Stomach (tissue), 19 donors: ENCODE data around the gene RAB7B. TPM values are rescaled to one million over a fixed set of nuclear protein-coding genes. Genes with fewer than 3 reads are reported as not detected.
"Not testable (repeated sequence)": the region's sequence is repeated elsewhere in the genome, so short reads cannot be mapped to it uniquely, and the experiment has no call there.

Experiments
- DNase-seq, 2 donors: peaks; one replicate each; pipeline versions ENCODE4 v3.0.0 to v3.0.0-alpha.2; 2013 to 2019
- H3K27ac ChIP-seq, 5 donors: fragments of 200-600 bp in 4 of 5; sonication (generic) in 4 of 5; one replicate each; pipeline ENCODE4 v1.5.1; 2013 to 2019; ENCODE audit warnings: mild to moderate bottlenecking in 1 of 5, moderate library complexity in 1 of 5
- H3K27me3 ChIP-seq, 3 donors: fragments of 200-600 bp; sonication (generic); one replicate each; pipeline ENCODE4 v1.5.1; 2017 to 2019; ENCODE audit warnings: mixed run types in 1 of 3
- H3K36me3 ChIP-seq, 4 donors: fragments of 200-600 bp; sonication (generic); 1 replicate in 3 of 4; 2 replicates in 1 of 4; pipeline ENCODE4 v1.5.1; 2016 to 2019
- H3K4me1 ChIP-seq, 4 donors: fragments of 200-600 bp; sonication (generic); one replicate each; pipeline ENCODE4 v1.5.1; 2016 to 2019
- H3K4me3 ChIP-seq, 4 donors: fragments of 200-600 bp; sonication (generic) in 3 of 4; one replicate each; pipeline ENCODE4 v1.5.1; 2016 to 2019; ENCODE audit warnings: mild to moderate bottlenecking in 1 of 4
- H3K9me3 ChIP-seq, 4 donors: fragments of 200-600 bp; sonication (generic); one replicate each; pipeline ENCODE4 v1.5.1; 2016 to 2019
- EP300 ChIP-seq: sonication (generic); formaldehyde crosslinking; IDR thresholded peaks from one replicate; pipeline ENCODE4 v1.6.1; 2017; ENCODE audit warnings: antibody characterized with exemption
- POLR2A ChIP-seq, 4 donors: fragments of 450-650 bp; IDR thresholded peaks; one replicate each; pipeline ENCODE4 v1.6.1; 2016; ENCODE audit warnings: antibody characterized with exemption in 4 of 4, control low read depth in 2 of 4, mild to moderate bottlenecking in 1 of 4, moderate library complexity in 1 of 4
- POLR2AphosphoS5 ChIP-seq, 3 donors: sonication (generic); formaldehyde crosslinking; IDR thresholded peaks; one replicate each; pipeline ENCODE4 v1.6.1; 2016; ENCODE audit warnings: antibody characterized with exemption in 3 of 3
- WGBS, 5 donors: extraction: QIAGEN DNeasy Blood & Tissue Kit in 3 of 5; methylation state at CpG; one replicate each; pipeline versions ENCODE4 v1.1.5 to v1.1.7; 2013 to 2018; 5-methylcytosine and 5-hydroxymethylcytosine counted together
- intact Hi-C: fragments of 100-400 bp; cut with DNase I; formaldehyde crosslinking; loops from one replicate; pipeline ENCODE4 v1.15.1; 2023; ENCODE audit warnings: low total_unique reads
- long read RNA-seq, 10 donors: transcript quantifications; one replicate each; lab custom pipeline, GENCODE V29; 2026
- polyA plus RNA-seq, 3 donors: library from polyadenylated mRNA; stranded (reverse); fragments of 200-250 nt; gene quantifications; one replicate each; pipeline ENCODE4 v1.2.3, GENCODE V29; 2013
- total RNA-seq, 5 donors: library from RNA; depleted of rRNA; stranded (reverse); fragments of >200 nt; gene quantifications; one replicate each; pipeline versions ENCODE4 v1.1.0 to v1.2.3, GENCODE V29; 2014 to 2016
- TF ChIP-seq, protein P1 (sequence below), 7 experiments: fragments of 450-650 bp in 4 of 7; fragments of 200-600 bp in 3 of 7; sonication (generic) in 3 of 7; IDR thresholded peaks; one replicate each; pipeline ENCODE4 v1.5.1; 2016 to 2019; ENCODE audit warnings: antibody characterized with exemption in 7 of 7, control low read depth in 2 of 7, mild to moderate bottlenecking in 1 of 7
- donor health status: healthy with polysubstance abuse.
- donor health status: Bipolar disorder and iron deficiency.
- donor health status: healthy.

Gene RAB7B, protein sequence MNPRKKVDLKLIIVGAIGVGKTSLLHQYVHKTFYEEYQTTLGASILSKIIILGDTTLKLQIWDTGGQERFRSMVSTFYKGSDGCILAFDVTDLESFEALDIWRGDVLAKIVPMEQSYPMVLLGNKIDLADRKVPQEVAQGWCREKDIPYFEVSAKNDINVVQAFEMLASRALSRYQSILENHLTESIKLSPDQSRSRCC
- total RNA-seq (10 to 100 TPM in 1 of 5 donors, 1 to 10 TPM in 2, under 1 TPM in 1, not detected in 1; 0.89 to 14.0 (median 4.6) TPM), polyA plus RNA-seq (1 to 10 TPM; 3.4 to 8.2 (median 6.2) TPM)
- long read RNA-seq, donor 1: 0 reads
- long read RNA-seq, donor 2: 0 reads
- long read RNA-seq, donor 3: 0 reads
- long read RNA-seq, donor 4, partial matches to known transcripts: 0 of 1 reads
- long read RNA-seq, donor 4, other reads (novel, unspliced or antisense): 0 of 1 reads
- long read RNA-seq, donor 5: 0 reads
- long read RNA-seq, donor 6: 0 reads
- long read RNA-seq, donor 7: 0 reads
- long read RNA-seq, donor 8: 0 reads
- long read RNA-seq, donor 9, partial matches to known transcripts: 5 of 7 reads
- long read RNA-seq, donor 9, other reads (novel, unspliced or antisense): 0 of 7 reads
- long read RNA-seq, donor 10, partial matches to known transcripts: 0 of 1 reads
- long read RNA-seq, donor 10, other reads (novel, unspliced or antisense): 0 of 1 reads

DNA sequence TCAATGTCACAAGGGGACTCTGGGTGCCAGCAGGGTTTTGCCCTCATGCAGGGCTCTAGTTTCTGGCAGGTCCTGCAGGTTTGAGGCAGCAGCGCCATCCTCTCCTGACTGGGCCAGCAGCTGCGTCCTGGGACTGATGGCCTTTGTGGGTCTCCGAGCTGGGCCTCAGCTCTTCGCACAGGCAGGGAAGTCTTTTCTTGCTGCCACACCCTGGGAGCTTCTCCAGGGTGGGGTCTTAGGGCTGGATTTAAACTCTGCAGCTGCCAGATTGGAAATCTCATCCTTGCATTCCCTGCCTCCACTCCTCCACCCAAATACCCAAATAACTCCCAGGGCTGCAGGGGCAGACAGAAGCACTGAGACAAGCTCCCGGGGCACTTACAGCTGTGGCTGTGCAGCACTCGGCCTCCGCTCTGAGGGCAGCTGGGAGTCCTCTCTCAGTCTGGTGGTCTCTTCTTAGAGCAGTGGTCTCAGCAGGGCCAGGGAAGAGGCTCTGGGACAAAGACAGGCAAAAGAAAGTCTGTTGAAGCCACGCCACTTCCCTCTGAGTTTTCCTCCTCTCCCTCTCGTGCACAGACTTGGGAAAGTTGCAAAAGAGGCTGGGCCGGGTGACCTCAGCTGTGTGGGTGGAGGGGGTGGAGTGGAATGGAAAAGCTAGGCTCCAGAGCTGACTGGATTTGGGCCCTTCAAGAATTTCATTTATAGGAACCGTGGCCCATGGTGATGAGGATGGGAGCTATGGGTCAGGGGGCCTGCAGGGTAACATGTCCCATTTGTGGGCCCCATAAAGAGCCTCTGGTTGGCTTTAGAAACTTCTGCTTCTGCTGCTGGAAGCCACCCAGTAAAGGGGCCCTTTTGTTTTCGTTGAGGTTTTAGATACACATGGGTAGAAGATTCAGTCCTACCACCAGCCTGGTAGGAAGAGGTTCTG lies at the start of gene RAB7B:
Gene RAB7B (minus strand): TSS at position 525 of the 931 bp plus-strand sequence. CDS start 9,260 bp downstream, outside the sequence.
- Histone ChIP-seq H3K27me3 (no peaks in the 10 kb centered on the region), H3K36me3 (no peaks in the 10 kb centered on the region), H3K4me3 (peak within 1 kb of the TSS; percentile 28 to 37 (median 32)), H3K4me1 (peaks cover 33 to 60% (median 44%) of the 10 kb centered on the region in 4 donors), H3K9me3 (no peaks in the 10 kb centered on the region), H3K27ac (peak within 1 kb of the TSS; percentile 75 to 86 (median 80))
- intact Hi-C loops: no loop called here
- TF ChIP-seq, protein P1, sequence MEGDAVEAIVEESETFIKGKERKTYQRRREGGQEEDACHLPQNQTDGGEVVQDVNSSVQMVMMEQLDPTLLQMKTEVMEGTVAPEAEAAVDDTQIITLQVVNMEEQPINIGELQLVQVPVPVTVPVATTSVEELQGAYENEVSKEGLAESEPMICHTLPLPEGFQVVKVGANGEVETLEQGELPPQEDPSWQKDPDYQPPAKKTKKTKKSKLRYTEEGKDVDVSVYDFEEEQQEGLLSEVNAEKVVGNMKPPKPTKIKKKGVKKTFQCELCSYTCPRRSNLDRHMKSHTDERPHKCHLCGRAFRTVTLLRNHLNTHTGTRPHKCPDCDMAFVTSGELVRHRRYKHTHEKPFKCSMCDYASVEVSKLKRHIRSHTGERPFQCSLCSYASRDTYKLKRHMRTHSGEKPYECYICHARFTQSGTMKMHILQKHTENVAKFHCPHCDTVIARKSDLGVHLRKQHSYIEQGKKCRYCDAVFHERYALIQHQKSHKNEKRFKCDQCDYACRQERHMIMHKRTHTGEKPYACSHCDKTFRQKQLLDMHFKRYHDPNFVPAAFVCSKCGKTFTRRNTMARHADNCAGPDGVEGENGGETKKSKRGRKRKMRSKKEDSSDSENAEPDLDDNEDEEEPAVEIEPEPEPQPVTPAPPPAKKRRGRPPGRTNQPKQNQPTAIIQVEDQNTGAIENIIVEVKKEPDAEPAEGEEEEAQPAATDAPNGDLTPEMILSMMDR (IDR thresholded peaks at IDR 0.05): no peak
- TF ChIP-seq POLR2AphosphoS5 (IDR thresholded peaks at IDR 0.05): peak in 2 of 3 donors; percentile 51 to 55
- WGBS, 5 donors: 17 to 30% (median 22%) methylated on average over 12 of the region's 12 CpGs
- DNase-seq: peak; percentile 75 to 85

DNA sequence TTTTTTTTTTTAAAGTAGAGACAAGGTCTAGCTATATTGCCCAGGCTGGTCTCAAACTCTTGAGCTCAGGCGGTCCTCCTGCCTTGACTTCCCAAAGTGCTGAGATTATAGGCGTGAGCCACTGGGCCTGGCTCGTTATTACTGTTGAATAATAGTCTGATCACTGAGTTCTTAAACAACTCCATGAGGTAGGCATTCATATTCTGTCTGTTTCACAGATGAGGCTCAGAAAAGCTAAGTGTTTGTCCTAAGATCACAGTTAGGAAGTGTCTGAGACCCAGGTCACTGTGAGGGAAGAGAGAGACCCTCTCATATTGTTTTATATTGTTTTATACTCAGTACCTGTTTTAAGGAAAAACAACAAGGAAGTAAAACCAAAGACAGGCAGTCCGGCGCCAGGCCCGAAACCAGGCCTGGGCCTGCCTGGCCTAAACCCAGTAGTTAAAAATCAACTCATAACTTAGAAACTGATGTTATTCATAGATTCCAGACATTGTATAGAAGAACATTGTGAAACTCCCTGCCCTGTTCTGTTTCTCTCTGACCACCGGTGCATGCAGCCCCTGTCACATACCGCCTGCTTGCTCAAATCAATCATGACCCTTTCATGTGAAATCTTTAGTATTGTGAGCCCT lies 49.2 kb upstream of the RAB7B start:
- H3K4me3 ChIP-seq, H3K4me1 ChIP-seq, H3K27me3 ChIP-seq, H3K36me3 ChIP-seq, H3K9me3 ChIP-seq, DNase-seq, intact Hi-C loops: not testable (repeated sequence)
- peak overlapping the region in 1 of 5 donors; percentile 43 for H3K27ac ChIP-seq
- WGBS, 5 donors: 67 to 82% (median 75%) methylated on average over 3 to 6 of the region's 8 CpGs

DNA sequence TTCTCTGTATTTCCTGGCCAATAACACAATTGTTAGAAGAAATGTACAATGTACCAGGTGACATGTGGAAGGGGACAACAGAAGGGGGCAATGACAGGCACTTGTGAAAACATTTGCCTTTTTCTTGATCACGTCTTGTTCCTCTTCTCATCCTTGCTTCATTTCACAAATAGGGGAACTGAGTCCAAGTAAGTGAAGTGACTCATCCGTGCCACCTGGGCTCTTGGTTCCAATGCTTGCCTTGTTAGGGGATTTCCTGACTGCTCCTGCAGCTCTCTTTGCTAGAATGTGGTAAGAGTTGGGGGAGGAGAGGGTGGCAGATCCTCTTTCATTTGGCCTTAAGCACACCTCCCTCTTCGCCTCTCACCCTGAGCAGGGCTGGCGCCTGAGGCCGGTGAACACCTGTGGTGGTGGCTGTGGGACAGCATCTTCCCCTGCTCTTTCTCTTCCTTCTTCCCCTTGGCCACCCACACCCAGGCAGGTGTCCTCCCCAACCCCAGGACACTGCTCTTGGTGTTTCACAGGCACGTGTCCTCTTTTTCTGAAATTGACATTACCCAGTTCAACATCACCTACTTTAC lies 47.5 kb upstream of the RAB7B start:
- 72 to 84% (median 75%) methylated on average over 6 of the region's 6 CpGs for WGBS, 5 donors
- H3K36me3 ChIP-seq: no peaks in the 10 kb centered on the region
- no peaks in the 10 kb centered on the region for H3K9me3 ChIP-seq
- DNase-seq: peak in 1 of 2 donors; percentile 62
- intact Hi-C loops: no loop called here
- H3K4me1 ChIP-seq: peaks cover 0 to 10% (median 8%) of the 10 kb centered on the region in 4 donors
- no peaks in the 10 kb centered on the region for H3K27me3 ChIP-seq
- no peak overlapping the region for H3K4me3 ChIP-seq
- TF ChIP-seq, protein P1 (IDR thresholded peaks at IDR 0.05): no peak
- TF ChIP-seq POLR2A (IDR thresholded peaks at IDR 0.05): no peak
- TF ChIP-seq POLR2AphosphoS5 (IDR thresholded peaks at IDR 0.05): no peak
- TF ChIP-seq EP300: no peak
- no peak overlapping the region for H3K27ac ChIP-seq

DNA sequence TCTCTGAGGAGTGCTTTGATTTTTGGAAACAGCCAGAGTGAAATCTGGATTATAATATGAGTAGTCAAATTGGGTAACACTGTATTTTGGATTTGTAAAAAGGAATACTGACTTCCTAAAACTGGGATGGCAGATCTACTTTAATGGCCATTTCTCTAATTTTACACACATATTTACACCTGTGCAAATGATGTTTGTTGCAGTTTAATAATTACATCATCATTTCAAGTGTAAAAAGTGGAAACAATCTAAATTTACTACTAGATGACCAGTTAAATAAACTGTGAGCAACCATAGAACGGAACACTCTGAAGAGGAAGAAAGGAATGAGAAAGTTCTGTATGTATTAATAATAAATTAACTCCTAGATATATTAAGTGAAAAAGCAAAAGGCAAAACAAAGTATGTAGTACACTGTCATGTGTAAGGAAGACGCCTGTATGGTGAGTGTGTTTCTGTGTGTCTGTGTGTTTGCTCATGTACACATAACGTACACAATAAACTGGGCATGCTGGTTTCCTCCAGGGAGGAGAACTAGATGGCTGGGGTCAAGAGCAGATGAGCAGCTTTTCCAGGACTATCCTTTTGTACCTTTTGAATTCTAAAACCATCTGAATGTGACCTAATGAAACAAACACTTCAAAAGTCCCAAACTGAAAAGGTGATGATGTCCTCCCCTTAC lies 46.9 kb upstream of the RAB7B start:
- H3K36me3 ChIP-seq: no peaks in the 10 kb centered on the region
- TF ChIP-seq POLR2A (IDR thresholded peaks at IDR 0.05) (no peak), EP300 (no peak), POLR2AphosphoS5 (IDR thresholded peaks at IDR 0.05) (no peak)
- TF ChIP-seq, protein P1 (IDR thresholded peaks at IDR 0.05): no peak
- DNase-seq: no peak
- H3K27ac ChIP-seq: peak overlapping the region in 1 of 5 donors; percentile 18
- intact Hi-C loops: no loop called here
- H3K4me1 ChIP-seq: peaks cover 0 to 10% (median 8%) of the 10 kb centered on the region in 4 donors
- WGBS, 5 donors: 70 to 80% (median 75%) methylated on average over 3 of the region's 3 CpGs
- no peaks in the 10 kb centered on the region for H3K27me3 ChIP-seq
- H3K4me3 ChIP-seq: no peak overlapping the region
- no peaks in the 10 kb centered on the region for H3K9me3 ChIP-seq
